Activated CD4-positive, alpha-beta T cell treated with anti-CD3 and anti-CD28 coated beads for 4 hours (primary cell): Measurements from ENCODE around the gene CD34.
"Not testable (repeated sequence)": the region's sequence is repeated elsewhere in the genome, so short reads cannot be mapped to it uniquely, and the experiment has no call there.

Experiments used
- DNase-seq, 2 donors: peaks; one replicate each; pipeline ENCODE4 v3.0.0-alpha.2; 2020

Gene CD34

GRCh38 chr1:207910591-207911354 lies at the start of gene CD34:
CD34 (minus strand) TSS chr1:207911125; CDS start chr1:207911080, 45 bp downstream.
- DNase-seq = no peak

- DNase-seq = no peak
These were observed 49.4 kb upstream of the CD34 start for GRCh38 chr1:207960346-207960745.

- DNase-seq = no peak
These were observed 49.0 kb upstream of the CD34 start for GRCh38 chr1:207959910-207960309.

GRCh38 chr1:207959141-207959825 lies 48.4 kb upstream of the CD34 start:
- DNase-seq = no peak

- DNase-seq = no peak
These were observed 47.6 kb upstream of the CD34 start for GRCh38 chr1:207958376-207959139.

- DNase-seq = no peak
These were observed 46.1 kb upstream of the CD34 start for GRCh38 chr1:207956986-207957385.

- no peak for DNase-seq
These were observed 43.2 kb upstream of the CD34 start for GRCh38 chr1:207954104-207954503.

GRCh38 chr1:207952617-207953542 lies 42.0 kb upstream of the CD34 start:
- DNase-seq = no peak

- no peak for DNase-seq
These were observed 40.7 kb upstream of the CD34 start for GRCh38 chr1:207951652-207952051.

- DNase-seq = no peak
These were observed 39.8 kb upstream of the CD34 start for GRCh38 chr1:207950750-207951149.

- no peak for DNase-seq
These were observed 38.8 kb upstream of the CD34 start for GRCh38 chr1:207949571-207950195.

GRCh38 chr1:207948536-207949250 lies 37.8 kb upstream of the CD34 start:
- DNase-seq = no peak

GRCh38 chr1:207946756-207947155 lies 35.8 kb upstream of the CD34 start:
- no peak for DNase-seq

- no peak for DNase-seq
These were observed 33.6 kb upstream of the CD34 start for GRCh38 chr1:207944571-207944970.

GRCh38 chr1:207942337-207942741 lies 31.4 kb upstream of the CD34 start:
- not testable (repeated sequence) for DNase-seq

- DNase-seq = no peak
These were observed 30.7 kb upstream of the CD34 start for GRCh38 chr1:207941665-207942064.

GRCh38 chr1:207938016-207938415 lies 27.1 kb upstream of the CD34 start:
- no peak for DNase-seq

GRCh38 chr1:207937204-207937603 lies 26.3 kb upstream of the CD34 start:
- no peak for DNase-seq

GRCh38 chr1:207935166-207935583 lies 24.2 kb upstream of the CD34 start:
- no peak for DNase-seq

- DNase-seq = no peak
These were observed 22.4 kb upstream of the CD34 start for GRCh38 chr1:207933205-207933800.

GRCh38 chr1:207926984-207927383 lies 16.1 kb upstream of the CD34 start:
- no peak for DNase-seq
